ENCODE measurements around the gene CFAP69.

The CFAP69 gene

GRCh38 chr7:90244909-90245851 is at the start of gene CFAP69:
Gene CFAP69, plus strand, starts transcription at chr7:90245174. Its CDS starts 251 bp downstream, at chr7:90245425.
- DNase-seq (ENCODE audit: low read depth in 2 of 2): peak; percentile 60 to 72

GRCh38 chr7:90201500-90202195 is 43.3 kb upstream of the CFAP69 start:
- no peak for DNase-seq (ENCODE audit: low read depth in 2 of 2)

- no peak for DNase-seq (ENCODE audit: low read depth in 2 of 2)
These were observed 37.0 kb upstream of the CFAP69 start for GRCh38 chr7:90207956-90208355.

- no peak for DNase-seq (ENCODE audit: low read depth in 2 of 2)
These were observed 35.2 kb upstream of the CFAP69 start for GRCh38 chr7:90209776-90210175.

GRCh38 chr7:90210475-90210874 is 34.5 kb upstream of the CFAP69 start:
- no peak for DNase-seq (ENCODE audit: low read depth in 2 of 2)

- no peak for DNase-seq (ENCODE audit: low read depth in 2 of 2)
These were observed 34.0 kb upstream of the CFAP69 start for GRCh38 chr7:90210981-90211380.

- DNase-seq (ENCODE audit: low read depth in 2 of 2): no peak
These were observed 33.4 kb upstream of the CFAP69 start, which contains the start of gene STEAP2 for GRCh38 chr7:90211391-90212148. Gene STEAP2, plus strand, starts transcription at chr7:90211740. Its CDS starts 13,343 bp downstream, at chr7:90225083.

GRCh38 chr7:90212149-90212495 is 32.9 kb upstream of the CFAP69 start:
- DNase-seq (ENCODE audit: low read depth in 2 of 2): no peak

- no peak for DNase-seq (ENCODE audit: low read depth in 2 of 2)
These were observed 31.5 kb upstream of the CFAP69 start for GRCh38 chr7:90213521-90213920.

- no peak for DNase-seq (ENCODE audit: low read depth in 2 of 2)
These were observed 28.8 kb upstream of the CFAP69 start for GRCh38 chr7:90216080-90216674.

GRCh38 chr7:90216771-90217170 is 28.2 kb upstream of the CFAP69 start:
- no peak for DNase-seq (ENCODE audit: low read depth in 2 of 2)

- DNase-seq (ENCODE audit: low read depth in 2 of 2): no peak
These were observed 22.6 kb upstream of the CFAP69 start for GRCh38 chr7:90222390-90222789.

GRCh38 chr7:90222811-90223725 is 21.9 kb upstream of the CFAP69 start:
- DNase-seq (ENCODE audit: low read depth in 2 of 2): no peak

GRCh38 chr7:90224195-90224594 is 20.8 kb upstream of the CFAP69 start:
- DNase-seq (ENCODE audit: low read depth in 2 of 2): no peak

- DNase-seq (ENCODE audit: low read depth in 2 of 2): no peak
These were observed 19.8 kb upstream of the CFAP69 start for GRCh38 chr7:90225181-90225580.

GRCh38 chr7:90225601-90226000 is 19.4 kb upstream of the CFAP69 start:
- DNase-seq (ENCODE audit: low read depth in 2 of 2): no peak

- no peak for DNase-seq (ENCODE audit: low read depth in 2 of 2)
These were observed 17.7 kb upstream of the CFAP69 start for GRCh38 chr7:90227259-90227658.

GRCh38 chr7:90229682-90230081 is 15.3 kb upstream of the CFAP69 start:
- no peak for DNase-seq (ENCODE audit: low read depth in 2 of 2)

- no peak for DNase-seq (ENCODE audit: low read depth in 2 of 2)
These were observed 14.1 kb upstream of the CFAP69 start for GRCh38 chr7:90230834-90231233.

- DNase-seq (ENCODE audit: low read depth in 2 of 2): no peak
These were observed 13.7 kb upstream of the CFAP69 start for GRCh38 chr7:90231304-90231703.

- no peak for DNase-seq (ENCODE audit: low read depth in 2 of 2)
These were observed 12.5 kb upstream of the CFAP69 start for GRCh38 chr7:90232430-90232829.
